CD14-positive monocyte (primary cell): ENCODE results near the gene INS. TPM values are rescaled to one million over a fixed set of nuclear protein-coding genes. Genes with fewer than 3 reads are reported as not detected.

ENCODE experiments used
- DNase-seq, 3 donors: peaks; one replicate each; pipeline ENCODE4 v3.0.0-alpha.2; 2011 to 2022
- H2AFZ ChIP-seq: 2 replicates; pipeline ENCODE4 v1.6.0; 2012; ENCODE audit warnings: mild to moderate bottlenecking, low read depth, low read length, inconsistent platforms; ENCODE audit not compliant: insufficient read depth, poor library complexity, severe bottlenecking
- H3K27ac ChIP-seq, 2 donors: 1 replicate in 1 of 2; 2 replicates in 1 of 2; pipeline ENCODE4 v1.5.1; 2012 to 2013; ENCODE audit warnings: low read length in 2 of 2, control low read depth in 1 of 2, inconsistent platforms in 1 of 2, low read depth in 1 of 2, mild to moderate bottlenecking in 1 of 2
- H3K27me3 ChIP-seq, 2 donors: one replicate each; pipeline versions ENCODE4 v1.6.0 to v1.6.1; 2011 to 2013; ENCODE audit warnings: low read length in 2 of 2; ENCODE audit not compliant: control insufficient read depth in 2 of 2, insufficient read depth in 2 of 2
- H3K36me3 ChIP-seq, 2 donors: replicated peaks in 1 of 2; 1 replicate in 1 of 2; 2 replicates in 1 of 2; pipeline versions ENCODE4 v1.5.1 to v1.6.1; 2012 to 2013; ENCODE audit warnings: low read length in 2 of 2, control low read depth in 1 of 2, inconsistent platforms in 1 of 2, mild to moderate bottlenecking in 1 of 2; ENCODE audit not compliant: insufficient read depth in 2 of 2, control insufficient read depth in 1 of 2
- H3K4me1 ChIP-seq, 2 donors: 1 replicate in 1 of 2; 2 replicates in 1 of 2; pipeline versions ENCODE4 v1.5.1 to v1.6.1; 2012 to 2013; ENCODE audit warnings: low read length in 2 of 2, control low read depth in 1 of 2, inconsistent platforms in 1 of 2, mild to moderate bottlenecking in 1 of 2, moderate library complexity in 1 of 2; ENCODE audit not compliant: insufficient read depth in 2 of 2, control insufficient read depth in 1 of 2
- H3K4me2 ChIP-seq: replicated peaks from 2 replicates; pipeline ENCODE3; 2012; ENCODE audit warnings: low read length, moderate library complexity, mild to moderate bottlenecking; ENCODE audit not compliant: poor library complexity, severe bottlenecking; ENCODE audit errors: extremely low read depth
- H3K4me3 ChIP-seq, 3 experiments: fragments of 200-600 bp in 1 of 3; sonication (generic) in 1 of 3; replicated peaks in 1 of 3; 1 replicate in 2 of 3; 2 replicates in 1 of 3; pipeline ENCODE4 v1.5.1; 2011 to 2013; ENCODE audit warnings: low read length in 3 of 3, mild to moderate bottlenecking in 3 of 3, control low read depth in 2 of 3, low read depth in 2 of 3, inconsistent platforms in 1 of 3, moderate library complexity in 1 of 3
- H3K79me2 ChIP-seq: 2 replicates; pipeline ENCODE4 v1.6.0; 2012; ENCODE audit warnings: mild to moderate bottlenecking, control low read depth, inconsistent platforms, low read length, moderate library complexity; ENCODE audit not compliant: insufficient read depth
- H3K9ac ChIP-seq: 2 replicates; pipeline ENCODE4 v1.6.0; 2017; ENCODE audit warnings: low read length, mild to moderate bottlenecking; ENCODE audit not compliant: insufficient read depth, poor library complexity, severe bottlenecking
- H3K9me3 ChIP-seq, 2 donors: replicated peaks in 1 of 2; 1 replicate in 1 of 2; 2 replicates in 1 of 2; pipeline versions ENCODE4 v1.5.1 to v1.6.1; 2012 to 2013; ENCODE audit warnings: low read length in 2 of 2, control low read depth in 1 of 2; ENCODE audit not compliant: control insufficient read depth in 1 of 2, insufficient read depth in 1 of 2
- H4K20me1 ChIP-seq: 2 replicates; pipeline ENCODE4 v1.6.0; 2012; ENCODE audit warnings: mild to moderate bottlenecking, low read length, control low read depth, moderate library complexity; ENCODE audit not compliant: insufficient read depth
- H3K27ac Mint-ChIP-seq, 7 donors: one replicate each; pipeline ENCODE4 v1.8.0; 2020; ENCODE audit warnings: mild to moderate bottlenecking in 7 of 7, mixed read lengths in 7 of 7, moderate library complexity in 6 of 7, inconsistent platforms in 2 of 7
- H3K27me3 Mint-ChIP-seq, 3 donors: one replicate each; pipeline ENCODE4 v1.8.0; 2021 to 2022; ENCODE audit warnings: low read depth in 3 of 3, mild to moderate bottlenecking in 3 of 3, mixed read lengths in 3 of 3, moderate library complexity in 3 of 3, inconsistent platforms in 1 of 3
- H3K36me3 Mint-ChIP-seq, 2 donors: one replicate each; pipeline ENCODE4 v1.8.0; 2020; ENCODE audit warnings: mixed read lengths in 2 of 2, inconsistent platforms in 1 of 2, mild to moderate bottlenecking in 1 of 2
- H3K4me1 Mint-ChIP-seq: one replicate; pipeline ENCODE4 v1.8.0; 2020; ENCODE audit warnings: mild to moderate bottlenecking, mixed read lengths
- H3K4me3 Mint-ChIP-seq, 2 donors: one replicate each; pipeline ENCODE4 v1.8.0; 2020; ENCODE audit warnings: mild to moderate bottlenecking in 2 of 2, mixed read lengths in 2 of 2, moderate library complexity in 1 of 2
- H3K9me3 Mint-ChIP-seq, 7 donors: one replicate each; pipeline ENCODE4 v1.8.0; 2020 to 2022; ENCODE audit warnings: mixed read lengths in 7 of 7, mild to moderate bottlenecking in 6 of 7, moderate library complexity in 6 of 7, inconsistent platforms in 2 of 7
- WGBS: methylation state at CpG from one replicate; pipeline ENCODE4 v1.1.5; 2013; ENCODE audit warnings: missing lambda C conversion rate; ENCODE audit not compliant: insufficient coverage; 5-methylcytosine and 5-hydroxymethylcytosine counted together
- intact Hi-C, 2 donors: fragments of 100-400 bp; cut with micrococcal nuclease; formaldehyde crosslinking; loops; one replicate each; pipeline versions ENCODE4 v1.15.0 to v1.15.1; 2023
- polyA plus RNA-seq, 3 donors: library from polyadenylated mRNA; depleted of rRNA in 1 of 3; unstranded in 2 of 3; stranded (reverse) in 1 of 3; fragments of 300-500 nt in 2 of 3; fragments of >200 nt in 1 of 3; fragmentation: Illumina TruSeq in 2 of 3; gene quantifications; 1 replicate in 2 of 3; 2 replicates in 1 of 3; pipeline ENCODE4 v1.2.3, GENCODE V29; 2012 to 2021
- TF ChIP-seq, protein P1 (sequence below): fragments of 200-600 bp; IDR thresholded peaks from one replicate; pipeline ENCODE4 v1.8.0; 2022; ENCODE audit warnings: antibody characterized with exemption, mild to moderate bottlenecking

Gene INS
- polyA plus RNA-seq, 3 donors, result not detected

DNA sequence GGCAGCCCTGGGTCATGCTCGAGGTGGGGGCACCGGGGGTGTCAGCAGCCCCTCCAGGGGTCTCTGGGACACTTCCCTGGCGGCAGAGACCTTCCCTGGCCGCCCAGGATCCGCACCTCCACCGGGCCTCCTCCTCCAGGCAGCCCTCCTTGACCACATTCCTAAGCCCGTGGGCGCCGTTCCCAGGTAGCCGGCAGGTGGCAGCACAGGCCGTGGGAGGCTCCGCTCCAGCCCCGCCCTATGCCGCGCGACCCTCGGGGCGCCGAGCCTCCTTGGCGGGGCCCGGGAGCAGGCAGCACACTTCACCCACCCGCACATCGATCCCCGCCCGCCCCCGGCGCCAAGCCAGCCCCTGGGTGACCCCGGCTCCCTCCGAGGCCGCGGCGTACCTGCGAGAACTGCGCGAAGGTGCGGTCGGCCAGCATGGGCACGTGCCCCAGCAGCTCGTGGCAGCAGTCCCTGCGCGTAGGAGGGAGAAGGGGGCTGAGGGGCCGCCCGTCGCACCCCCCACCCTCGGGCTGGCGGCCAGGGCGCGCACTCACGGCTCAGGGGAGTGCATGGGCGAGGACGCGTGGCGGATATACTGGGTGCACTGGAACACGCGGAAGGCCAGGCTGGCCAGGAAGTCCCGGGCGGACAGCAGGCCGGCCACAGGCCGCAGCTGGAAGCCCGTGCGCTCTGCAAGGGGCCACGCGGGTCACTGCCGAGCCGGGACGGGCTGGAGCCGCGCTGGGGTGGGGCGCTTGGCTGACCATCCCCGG, 5.3 kb upstream of the INS start:
- no peak overlapping the region for H3K4me3 ChIP-seq
- WGBS, result 19% methylated on average over 59 of the region's 70 CpGs
- intact Hi-C loops, result no loop called here
- H3K9me3 ChIP-seq, result no peaks in the 10 kb centered on the region
- H2AFZ ChIP-seq, result no peak overlapping the region
- H3K4me1 ChIP-seq, result no peaks in the 10 kb centered on the region
- H3K9ac ChIP-seq, result no peak overlapping the region
- no peaks in the 10 kb centered on the region for H3K4me1 Mint-ChIP-seq
- no peak for DNase-seq
- H3K79me2 ChIP-seq, result no peaks in the 10 kb centered on the region
- TF ChIP-seq, protein P1, sequence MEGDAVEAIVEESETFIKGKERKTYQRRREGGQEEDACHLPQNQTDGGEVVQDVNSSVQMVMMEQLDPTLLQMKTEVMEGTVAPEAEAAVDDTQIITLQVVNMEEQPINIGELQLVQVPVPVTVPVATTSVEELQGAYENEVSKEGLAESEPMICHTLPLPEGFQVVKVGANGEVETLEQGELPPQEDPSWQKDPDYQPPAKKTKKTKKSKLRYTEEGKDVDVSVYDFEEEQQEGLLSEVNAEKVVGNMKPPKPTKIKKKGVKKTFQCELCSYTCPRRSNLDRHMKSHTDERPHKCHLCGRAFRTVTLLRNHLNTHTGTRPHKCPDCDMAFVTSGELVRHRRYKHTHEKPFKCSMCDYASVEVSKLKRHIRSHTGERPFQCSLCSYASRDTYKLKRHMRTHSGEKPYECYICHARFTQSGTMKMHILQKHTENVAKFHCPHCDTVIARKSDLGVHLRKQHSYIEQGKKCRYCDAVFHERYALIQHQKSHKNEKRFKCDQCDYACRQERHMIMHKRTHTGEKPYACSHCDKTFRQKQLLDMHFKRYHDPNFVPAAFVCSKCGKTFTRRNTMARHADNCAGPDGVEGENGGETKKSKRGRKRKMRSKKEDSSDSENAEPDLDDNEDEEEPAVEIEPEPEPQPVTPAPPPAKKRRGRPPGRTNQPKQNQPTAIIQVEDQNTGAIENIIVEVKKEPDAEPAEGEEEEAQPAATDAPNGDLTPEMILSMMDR, result peak; percentile 77
- H3K36me3 ChIP-seq, result no peaks in the 10 kb centered on the region
- no peak overlapping the region for H3K4me2 ChIP-seq
- H3K27ac ChIP-seq, result no peak overlapping the region
- H3K27me3 ChIP-seq, result peaks cover 0 to 2% of the 10 kb centered on the region in 2 donors
- H4K20me1 ChIP-seq, result no peaks in the 10 kb centered on the region
- no peaks in the 10 kb centered on the region for H3K36me3 Mint-ChIP-seq
- H3K27me3 Mint-ChIP-seq, result peaks cover 6 to 35% (median 11%) of the 10 kb centered on the region in 3 donors
- no peak overlapping the region for H3K27ac Mint-ChIP-seq
- H3K9me3 Mint-ChIP-seq, result no peaks in the 10 kb centered on the region
- H3K4me3 Mint-ChIP-seq, result no peak overlapping the region

DNA sequence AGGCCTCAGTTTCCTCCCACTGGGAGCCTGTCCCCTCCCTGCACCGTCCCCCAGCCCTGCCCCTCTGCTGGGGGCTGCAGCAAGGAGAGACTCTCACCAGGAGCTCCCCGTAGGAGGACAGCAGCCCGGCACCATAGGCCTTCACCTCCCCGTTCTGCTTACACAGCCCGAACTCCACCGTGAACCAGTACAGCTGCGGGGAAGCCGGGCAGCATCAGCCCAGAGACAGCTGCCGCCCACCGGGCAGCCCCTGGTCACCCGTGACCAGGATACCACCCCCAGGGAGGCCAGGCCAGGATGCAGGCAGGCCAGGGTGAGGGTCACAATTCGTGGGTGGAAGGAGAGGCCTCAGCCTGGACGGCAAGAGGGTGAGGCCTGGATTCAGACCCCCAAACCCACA, 4.6 kb upstream of the INS start:
- H3K27ac ChIP-seq, result no peak overlapping the region
- H3K27ac Mint-ChIP-seq, result no peak overlapping the region
- H3K27me3 Mint-ChIP-seq, result peaks cover 6 to 33% (median 11%) of the 10 kb centered on the region in 3 donors
- no peaks in the 10 kb centered on the region for H3K9me3 ChIP-seq
- no peaks in the 10 kb centered on the region for H3K4me1 ChIP-seq
- WGBS, result 70% methylated on average over 4 of the region's 13 CpGs
- no peak overlapping the region for H3K9ac ChIP-seq
- H3K79me2 ChIP-seq, result no peaks in the 10 kb centered on the region
- no peak overlapping the region for H3K4me3 Mint-ChIP-seq
- intact Hi-C loops, result no loop called here
- no peak overlapping the region for H3K4me2 ChIP-seq
- no peaks in the 10 kb centered on the region for H4K20me1 ChIP-seq
- DNase-seq, result no peak
- no peaks in the 10 kb centered on the region for H3K36me3 Mint-ChIP-seq
- no peaks in the 10 kb centered on the region for H3K9me3 Mint-ChIP-seq
- TF ChIP-seq, protein P1, result no peak
- no peak overlapping the region for H2AFZ ChIP-seq
- H3K4me3 ChIP-seq, result no peak overlapping the region
- no peaks in the 10 kb centered on the region for H3K4me1 Mint-ChIP-seq
- no peaks in the 10 kb centered on the region for H3K36me3 ChIP-seq
- peaks cover 0 to 2% of the 10 kb centered on the region in 2 donors for H3K27me3 ChIP-seq
